Ascending aorta (tissue), 2 donors: ENCODE data around the gene CDH23. TPM values are rescaled to one million over a fixed set of nuclear protein-coding genes. Genes with fewer than 3 reads are reported as not detected.

Source experiments
- DNase-seq, 2 donors: peaks; one replicate each; pipeline ENCODE4 v3.0.0-alpha.2; 2019; ENCODE audit warnings: low spot score in 2 of 2
- H3K27ac ChIP-seq, 2 donors: fragments of 200-600 bp; sonication (generic); one replicate each; pipeline ENCODE4 v1.5.1; 2016 to 2017; ENCODE audit warnings: mild to moderate bottlenecking in 1 of 2
- H3K27me3 ChIP-seq: fragments of 200-600 bp; sonication (generic); one replicate; pipeline ENCODE4 v1.5.1; 2017
- H3K36me3 ChIP-seq, 2 donors: fragments of 200-600 bp; sonication (generic); one replicate each; pipeline ENCODE4 v1.5.1; 2016
- H3K4me1 ChIP-seq, 2 donors: fragments of 200-600 bp; sonication (generic); one replicate each; pipeline ENCODE4 v1.5.1; 2016 to 2017; ENCODE audit warnings: mild to moderate bottlenecking in 1 of 2
- H3K4me3 ChIP-seq, 2 donors: fragments of 200-600 bp; sonication (generic); one replicate each; pipeline ENCODE4 v1.5.1; 2016 to 2017; ENCODE audit warnings: mild to moderate bottlenecking in 1 of 2
- H3K9me3 ChIP-seq, 2 donors: fragments of 200-600 bp; sonication (generic); one replicate each; pipeline ENCODE4 v1.5.1; 2016
- intact Hi-C: fragments of 100-400 bp; cut with DNase I; formaldehyde crosslinking; loops from one replicate; pipeline ENCODE4 v1.15.1; 2023
- total RNA-seq: library from RNA; depleted of rRNA; stranded (reverse); fragments of >200 nt; gene quantifications from one replicate; pipeline ENCODE4 v1.1.0, GENCODE V29; 2016
- TF ChIP-seq, protein P1 (sequence below), 3 experiments: fragments of 200-600 bp in 2 of 3; fragments of 450-650 bp in 1 of 3; sonication (generic) in 2 of 3; IDR thresholded peaks; one replicate each; pipeline ENCODE4 v1.5.1; 2016 to 2019; ENCODE audit warnings: antibody characterized with exemption in 3 of 3, mild to moderate bottlenecking in 1 of 3, moderate library complexity in 1 of 3

The CDH23 gene
- total RNA-seq, 1 donor from 2014 or later = 40.9 TPM

DNA sequence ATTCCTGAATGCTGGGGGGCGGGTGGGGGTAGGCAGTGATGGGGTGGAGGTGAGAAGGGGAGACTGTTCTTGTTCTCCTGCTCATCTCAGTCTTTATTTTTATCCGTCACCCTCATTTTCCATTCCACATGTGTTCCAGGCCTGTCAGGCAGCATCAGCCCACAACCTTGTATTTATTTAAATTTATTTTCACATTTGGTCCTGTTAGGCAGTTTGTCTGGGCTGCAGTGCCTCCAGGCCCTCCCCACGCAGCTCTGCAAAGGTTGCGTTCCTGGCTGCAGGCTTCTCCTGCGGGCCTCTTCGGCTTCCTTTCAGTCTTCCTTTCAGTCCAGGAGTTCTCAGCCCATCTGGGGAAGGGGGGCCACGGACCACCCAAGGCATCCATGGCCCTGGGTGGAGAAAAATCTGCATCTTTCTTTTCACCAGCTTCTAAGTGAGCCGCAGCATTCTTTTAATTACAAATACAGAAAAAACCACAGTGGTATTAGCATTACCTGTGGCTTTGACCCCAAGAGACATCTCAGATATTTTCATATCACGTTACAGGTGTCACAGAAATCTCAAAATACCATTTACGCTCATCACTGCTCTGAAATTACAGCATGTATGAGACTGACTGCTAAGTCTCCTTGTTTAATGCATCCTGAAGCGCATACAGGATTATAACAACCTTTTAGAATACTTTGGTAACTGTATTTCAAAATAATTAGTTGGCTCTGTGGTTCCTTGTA is 228.9 kb downstream of the CDH23 start:
- Histone ChIP-seq H3K4me3 (no peak overlapping the region), H3K36me3 (no peaks in the 10 kb centered on the region), H3K27ac (no peak overlapping the region), H3K9me3 (no peaks in the 10 kb centered on the region), H3K4me1 (peaks cover 14 to 20% of the 10 kb centered on the region in 2 donors), H3K27me3 (no peaks in the 10 kb centered on the region)
- DNase-seq = no peak
- intact Hi-C loops = no loop called here
- TF ChIP-seq, protein P1, sequence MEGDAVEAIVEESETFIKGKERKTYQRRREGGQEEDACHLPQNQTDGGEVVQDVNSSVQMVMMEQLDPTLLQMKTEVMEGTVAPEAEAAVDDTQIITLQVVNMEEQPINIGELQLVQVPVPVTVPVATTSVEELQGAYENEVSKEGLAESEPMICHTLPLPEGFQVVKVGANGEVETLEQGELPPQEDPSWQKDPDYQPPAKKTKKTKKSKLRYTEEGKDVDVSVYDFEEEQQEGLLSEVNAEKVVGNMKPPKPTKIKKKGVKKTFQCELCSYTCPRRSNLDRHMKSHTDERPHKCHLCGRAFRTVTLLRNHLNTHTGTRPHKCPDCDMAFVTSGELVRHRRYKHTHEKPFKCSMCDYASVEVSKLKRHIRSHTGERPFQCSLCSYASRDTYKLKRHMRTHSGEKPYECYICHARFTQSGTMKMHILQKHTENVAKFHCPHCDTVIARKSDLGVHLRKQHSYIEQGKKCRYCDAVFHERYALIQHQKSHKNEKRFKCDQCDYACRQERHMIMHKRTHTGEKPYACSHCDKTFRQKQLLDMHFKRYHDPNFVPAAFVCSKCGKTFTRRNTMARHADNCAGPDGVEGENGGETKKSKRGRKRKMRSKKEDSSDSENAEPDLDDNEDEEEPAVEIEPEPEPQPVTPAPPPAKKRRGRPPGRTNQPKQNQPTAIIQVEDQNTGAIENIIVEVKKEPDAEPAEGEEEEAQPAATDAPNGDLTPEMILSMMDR (IDR thresholded peaks at IDR 0.05) = no peak

DNA sequence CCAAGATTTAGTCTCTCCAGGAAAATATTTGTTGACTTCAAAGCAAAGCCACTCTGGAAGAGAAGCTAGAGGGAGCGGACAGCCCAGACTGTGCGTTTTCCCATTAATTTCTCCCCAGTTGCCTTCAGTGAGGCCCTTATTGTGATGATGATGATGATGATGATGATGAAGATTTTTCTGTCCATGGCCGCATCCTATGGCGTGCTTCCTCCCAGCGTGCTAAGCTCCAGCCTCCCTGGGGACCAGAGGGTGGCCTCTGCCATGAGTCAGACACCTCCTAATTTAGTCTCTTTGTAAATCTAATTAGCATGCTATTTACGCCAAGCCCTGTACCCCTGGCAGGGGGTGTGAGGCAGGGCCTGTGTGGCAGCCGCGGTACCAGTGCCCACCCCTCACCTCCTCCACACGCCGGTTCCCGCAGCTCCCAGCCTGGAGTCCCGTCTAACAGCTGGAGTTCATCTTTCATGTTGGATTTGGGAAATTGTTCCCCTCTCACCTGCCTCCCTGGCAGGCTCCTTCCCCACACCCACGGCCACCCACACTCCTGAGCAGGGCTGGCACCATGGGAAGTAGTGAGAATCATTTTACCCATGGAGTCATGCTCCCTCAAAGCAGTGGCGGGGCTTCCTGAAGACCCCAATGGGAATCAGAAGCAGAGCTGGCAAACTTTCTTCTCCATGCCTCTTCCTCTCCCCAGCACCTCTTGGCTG is 230.7 kb downstream of the CDH23 start:
- TF ChIP-seq, protein P1 (IDR thresholded peaks at IDR 0.05) = no peak
- Histone ChIP-seq H3K4me3 (no peak overlapping the region), H3K36me3 (no peaks in the 10 kb centered on the region), H3K27ac (no peak overlapping the region), H3K4me1 (peaks cover 1 to 7% of the 10 kb centered on the region in 2 donors), H3K9me3 (no peaks in the 10 kb centered on the region), H3K27me3 (no peaks in the 10 kb centered on the region)
- no peak for DNase-seq
- intact Hi-C loops = no loop called here

DNA sequence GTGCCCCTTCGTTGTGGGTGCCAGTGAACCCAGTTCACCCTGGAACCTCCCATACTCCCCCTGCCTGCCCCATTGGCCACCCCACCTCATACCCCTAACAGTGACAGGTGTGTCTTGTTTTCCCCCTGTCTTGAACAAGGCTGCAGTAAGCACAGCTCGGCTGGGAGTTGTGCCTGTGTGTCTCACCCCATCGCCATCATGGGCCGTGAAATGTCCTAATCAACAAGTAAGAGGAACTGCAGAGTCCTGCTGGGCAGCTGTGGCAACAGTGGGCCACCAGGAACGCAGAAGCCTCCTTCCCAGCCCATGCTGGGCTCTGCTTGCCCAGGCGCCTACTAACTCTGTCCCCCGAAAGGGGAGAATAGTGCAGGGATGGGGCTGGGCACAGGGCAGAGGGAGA is 231.2 kb downstream of the CDH23 start:
- H3K4me3 ChIP-seq = no peak overlapping the region
- no peaks in the 10 kb centered on the region for H3K27me3 ChIP-seq
- H3K27ac ChIP-seq = no peak overlapping the region
- intact Hi-C loops = no loop called here
- H3K4me1 ChIP-seq = peaks cover 0 to 3% of the 10 kb centered on the region in 2 donors
- H3K36me3 ChIP-seq = no peaks in the 10 kb centered on the region
- no peak for DNase-seq
- no peaks in the 10 kb centered on the region for H3K9me3 ChIP-seq
- TF ChIP-seq, protein P1 (IDR thresholded peaks at IDR 0.05) = no peak

DNA sequence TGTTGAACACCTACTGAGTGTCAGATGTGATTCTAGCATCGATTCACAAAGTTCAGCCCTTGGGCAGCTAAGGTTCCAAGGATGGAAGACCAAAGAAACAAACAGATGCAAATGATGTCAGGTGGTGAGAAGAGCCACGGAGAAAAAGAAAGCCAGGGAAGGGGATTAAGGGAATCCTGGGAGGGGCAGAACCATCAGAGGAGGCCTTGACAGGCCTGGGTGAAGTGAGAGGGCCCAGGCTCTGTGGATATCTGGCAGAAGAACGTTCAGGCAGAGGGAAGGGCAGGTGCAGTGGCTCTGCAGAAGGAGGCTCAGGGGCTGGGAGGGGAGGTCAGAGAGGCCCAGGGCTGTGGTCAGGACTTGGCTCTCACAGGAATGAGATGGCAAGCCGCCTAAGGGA is 232.4 kb downstream of the CDH23 start:
- DNase-seq = no peak
- H3K4me1 ChIP-seq = no peaks in the 10 kb centered on the region
- no peaks in the 10 kb centered on the region for H3K36me3 ChIP-seq
- no peaks in the 10 kb centered on the region for H3K9me3 ChIP-seq
- intact Hi-C loops = no loop called here
- TF ChIP-seq, protein P1 (IDR thresholded peaks at IDR 0.05) = no peak
- H3K27me3 ChIP-seq = no peaks in the 10 kb centered on the region
- no peak overlapping the region for H3K4me3 ChIP-seq
- no peak overlapping the region for H3K27ac ChIP-seq

DNA sequence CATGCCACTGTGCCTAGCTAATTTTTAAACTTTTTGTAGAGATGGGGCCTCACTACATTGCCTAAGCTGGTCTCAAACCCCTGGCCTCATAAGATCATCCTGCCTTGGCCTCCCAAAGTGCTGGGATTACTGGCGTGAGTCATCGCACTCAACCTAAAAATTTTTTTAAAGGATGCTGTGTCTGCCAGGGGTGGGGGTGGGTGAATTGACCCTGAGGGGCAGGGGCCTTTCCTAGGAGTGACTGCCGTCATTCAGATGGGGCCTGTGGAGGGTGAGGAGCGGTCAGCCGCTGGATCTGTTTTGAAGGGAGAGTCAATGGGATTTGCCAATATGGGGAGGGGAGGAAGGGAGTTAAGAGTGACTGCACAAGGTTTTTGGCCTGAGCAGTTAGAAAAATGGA is 233.4 kb downstream of the CDH23 start:
- no peak overlapping the region for H3K4me3 ChIP-seq
- TF ChIP-seq, protein P1 (IDR thresholded peaks at IDR 0.05) = no peak
- intact Hi-C loops = no loop called here
- H3K36me3 ChIP-seq = no peaks in the 10 kb centered on the region
- no peaks in the 10 kb centered on the region for H3K27me3 ChIP-seq
- DNase-seq = no peak
- no peak overlapping the region for H3K27ac ChIP-seq
- H3K9me3 ChIP-seq = no peaks in the 10 kb centered on the region
- H3K4me1 ChIP-seq = no peaks in the 10 kb centered on the region
